Stimulated activated CD8-positive, alpha-beta memory T cell treated with anti-CD3 and anti-CD28 coated beads, Interleukin-2, amount 100 ng/mL, for 1 hour (primary cell): ENCODE measurements around the gene PRDX3.
"Not testable (repeated sequence)": the region's sequence is repeated elsewhere in the genome, so short reads cannot be mapped to it uniquely, and the experiment has no call there.

Experiments used
- DNase-seq, 2 donors: peaks; one replicate each; pipeline ENCODE4 v3.0.0-alpha.2; 2020; ENCODE audit warnings: low read depth in 2 of 2

Gene PRDX3

DNA sequence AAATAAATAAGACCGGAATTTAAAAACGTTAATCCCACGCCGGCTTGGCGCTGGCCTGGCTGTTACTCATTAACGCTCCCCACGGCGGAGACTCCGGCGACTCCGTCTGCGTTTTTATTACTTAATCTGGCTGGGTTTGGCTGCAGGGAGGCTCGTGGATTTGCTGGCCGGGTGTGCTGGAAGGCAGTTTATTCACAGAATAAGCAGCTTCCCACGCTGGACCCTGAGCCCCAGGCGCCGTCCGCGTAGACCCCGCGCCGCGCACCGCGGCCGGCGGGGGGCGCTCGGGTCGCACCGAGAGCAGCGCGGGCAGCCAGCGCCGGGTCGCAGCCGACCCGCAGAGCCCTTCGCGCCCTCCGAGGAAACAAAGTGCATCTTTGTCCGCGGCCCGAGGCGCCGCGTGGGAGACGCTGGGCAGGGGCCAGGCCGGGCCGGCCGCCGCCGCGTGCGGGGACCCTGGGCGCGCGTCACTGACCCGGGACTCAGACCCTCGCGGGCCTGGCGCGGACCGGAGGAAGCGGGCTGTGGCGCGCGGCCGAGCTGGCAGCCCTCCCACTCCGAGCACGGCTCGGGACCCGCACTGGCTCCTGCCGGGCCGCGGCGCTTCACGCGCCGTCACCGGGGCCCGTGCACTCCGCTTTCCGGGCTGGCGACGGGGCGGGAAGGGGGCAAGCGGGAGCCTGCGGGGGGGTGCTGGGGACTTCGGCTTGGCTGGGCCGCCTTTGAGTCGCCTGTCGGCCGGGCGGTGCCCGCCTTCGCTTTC, 28.2 kb upstream of the PRDX3 start:
- peak; percentile 46 to 50 for DNase-seq

DNA sequence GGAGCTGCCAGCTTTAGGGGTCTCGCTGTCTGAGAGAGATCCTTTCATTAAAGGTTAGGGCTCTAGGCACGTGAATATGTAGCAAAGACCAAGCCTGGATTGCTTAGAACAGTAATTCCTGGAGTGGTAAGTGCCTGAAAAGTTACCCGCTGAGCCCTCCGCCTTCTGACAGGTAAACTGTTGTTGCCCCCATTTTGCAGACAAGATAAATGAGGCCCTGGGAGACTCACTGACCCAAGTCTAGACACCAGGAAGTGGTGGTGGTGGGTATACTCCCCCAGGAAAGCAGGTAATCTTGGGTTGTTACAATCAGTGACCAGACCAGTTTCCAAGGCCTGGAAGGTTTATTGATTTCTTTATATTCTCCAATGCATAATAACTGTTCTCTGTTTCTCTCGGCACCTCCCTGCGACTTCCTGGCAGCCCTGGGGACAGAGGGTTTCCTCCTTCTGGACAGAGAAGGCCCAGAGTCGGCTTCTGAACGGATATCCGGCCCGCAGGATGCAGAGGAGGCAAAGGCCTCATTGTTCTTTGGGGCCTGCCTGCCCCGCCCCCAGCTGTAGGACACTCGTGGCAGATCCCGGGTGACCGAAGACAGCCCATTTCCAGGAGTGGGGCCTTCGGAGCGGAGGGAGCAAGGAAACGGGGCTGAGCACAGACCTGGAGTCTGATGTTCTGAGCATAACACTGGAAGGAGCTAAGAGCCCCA, 27.4 kb upstream of the PRDX3 start:
- no peak for DNase-seq

DNA sequence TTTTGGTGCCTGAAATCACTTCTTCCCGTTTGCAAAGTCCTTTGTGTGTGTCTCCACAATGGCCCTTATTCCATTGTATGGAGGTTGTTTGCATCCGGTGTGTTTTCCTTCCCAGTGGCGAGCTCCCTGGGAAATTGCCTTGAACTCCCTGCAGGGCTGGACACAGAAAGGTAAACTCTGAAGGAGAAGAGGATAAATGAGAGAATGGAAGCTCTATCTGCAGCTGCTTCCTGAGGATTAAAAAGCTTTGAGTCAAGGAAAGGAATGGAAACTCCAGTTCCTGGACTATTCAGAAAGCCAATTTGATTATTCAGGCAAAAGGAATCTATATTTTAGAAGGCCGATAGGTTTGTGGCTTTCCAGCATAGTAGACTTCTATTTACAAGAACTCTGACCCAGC, 24.4 kb upstream of the PRDX3 start:
- DNase-seq: no peak

DNA sequence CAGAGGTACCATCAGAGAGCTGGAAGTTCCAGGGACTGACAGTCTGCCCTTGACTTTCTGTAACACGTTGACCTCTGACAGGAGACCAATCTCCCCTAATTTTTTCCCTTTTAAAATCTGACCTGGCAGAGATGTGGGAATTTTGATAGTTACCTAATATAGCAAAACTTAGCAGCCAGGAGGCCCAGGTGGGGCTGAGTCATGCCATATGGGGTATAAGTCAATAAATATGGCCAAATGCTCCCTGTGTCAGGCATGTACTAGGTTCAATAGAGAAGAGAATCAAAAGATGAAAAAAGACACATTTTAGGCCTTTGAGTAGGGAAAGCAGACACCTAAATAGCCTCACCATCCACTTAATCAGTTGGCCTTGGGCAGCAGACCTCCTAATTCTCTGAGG, 22.6 kb upstream of the PRDX3 start:
- DNase-seq: no peak

DNA sequence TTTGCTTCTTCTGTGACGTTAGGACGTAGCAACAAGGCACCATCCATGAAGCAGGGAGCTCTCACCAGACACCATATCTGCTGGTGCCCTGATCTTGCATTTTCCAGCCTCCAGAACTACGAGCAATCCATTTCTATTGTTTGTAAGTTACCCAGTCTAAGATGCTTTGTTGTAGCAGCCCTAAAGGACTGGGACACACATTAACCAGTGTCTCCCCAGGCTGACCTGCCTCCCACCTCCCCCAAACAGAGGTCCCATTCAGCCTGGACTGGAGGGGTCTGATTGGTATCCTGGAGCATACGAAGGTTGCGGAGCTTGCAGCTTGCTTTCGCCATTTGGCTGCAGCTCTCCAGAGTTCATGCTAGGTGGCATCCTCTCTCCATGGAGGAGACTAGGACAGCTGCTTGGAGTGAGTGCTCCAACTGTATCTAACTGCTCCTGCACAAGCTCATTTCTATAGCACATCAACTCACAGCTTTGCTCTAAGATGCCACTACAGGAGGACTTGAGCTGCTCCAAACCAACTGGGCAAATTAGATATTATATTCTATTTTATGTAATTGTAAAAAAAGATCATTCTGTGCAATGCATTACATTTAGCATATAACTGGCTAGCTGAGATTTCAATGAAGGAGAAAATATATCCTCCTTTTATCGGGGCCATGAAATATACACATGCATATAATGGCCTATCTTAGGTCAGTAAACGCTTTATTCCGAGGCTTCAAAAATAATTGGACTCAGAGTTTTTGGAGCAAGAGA, 20.8 kb upstream of the PRDX3 start:
- DNase-seq: no peak

DNA sequence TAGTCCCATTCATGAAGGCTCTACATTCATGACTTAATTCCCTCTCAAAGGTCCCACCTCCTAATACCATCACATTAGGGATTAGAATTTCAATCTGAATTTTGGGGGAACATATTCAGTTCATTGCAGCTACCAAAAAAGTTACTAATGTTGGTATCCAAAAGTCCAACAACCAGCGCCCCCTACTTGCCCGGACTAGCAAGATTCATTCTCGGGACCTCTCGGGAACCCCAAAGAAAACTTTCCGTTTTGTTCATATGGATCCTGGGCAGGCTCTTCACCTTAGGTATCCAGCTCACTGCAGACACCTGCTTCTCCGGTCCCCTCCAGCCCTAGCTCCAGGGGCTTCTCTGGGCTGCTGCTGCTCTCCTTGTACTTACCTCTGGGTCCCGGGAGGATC, 19.8 kb upstream of the PRDX3 start:
- no peak for DNase-seq

DNA sequence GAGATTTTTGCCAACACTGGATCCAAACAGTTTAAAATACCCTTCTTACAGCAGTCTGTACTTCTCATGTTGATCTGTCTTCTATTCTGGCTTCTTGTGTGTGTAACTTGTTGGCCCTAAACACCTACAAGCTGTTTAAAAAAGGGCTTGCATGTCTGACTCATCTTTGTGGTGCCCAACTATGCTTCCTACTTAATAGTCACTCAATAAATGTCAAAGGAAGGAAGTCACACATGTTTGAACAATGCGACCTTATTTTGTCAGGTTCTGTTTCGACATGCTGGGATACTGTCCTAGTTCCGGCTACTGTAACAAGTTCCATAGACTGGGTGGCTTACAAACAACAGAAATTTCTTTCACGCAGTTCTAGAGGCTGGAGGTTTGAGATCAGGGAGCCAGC, 19.3 kb upstream of the PRDX3 start:
- DNase-seq: no peak

DNA sequence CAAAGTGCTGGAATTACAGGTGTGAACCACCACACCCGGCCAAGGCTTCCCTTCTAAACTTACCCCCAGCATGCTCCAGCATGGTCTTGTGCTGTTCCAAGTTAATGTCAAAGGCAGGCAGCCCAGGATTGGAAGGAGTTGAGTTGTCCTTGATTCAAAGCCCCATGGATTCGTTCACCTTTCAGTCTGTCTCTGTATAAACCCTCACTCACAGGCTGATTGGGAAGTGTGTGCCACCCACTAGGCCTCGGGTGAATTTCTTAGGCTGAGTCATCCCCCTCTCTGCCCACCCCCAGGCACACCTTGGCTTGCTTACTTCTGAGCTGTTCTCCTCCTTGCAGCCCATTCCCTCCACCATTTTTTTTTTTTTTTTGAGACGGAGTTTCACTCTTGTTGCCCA, 13.3 kb upstream of the PRDX3 start:
- no peak for DNase-seq

DNA sequence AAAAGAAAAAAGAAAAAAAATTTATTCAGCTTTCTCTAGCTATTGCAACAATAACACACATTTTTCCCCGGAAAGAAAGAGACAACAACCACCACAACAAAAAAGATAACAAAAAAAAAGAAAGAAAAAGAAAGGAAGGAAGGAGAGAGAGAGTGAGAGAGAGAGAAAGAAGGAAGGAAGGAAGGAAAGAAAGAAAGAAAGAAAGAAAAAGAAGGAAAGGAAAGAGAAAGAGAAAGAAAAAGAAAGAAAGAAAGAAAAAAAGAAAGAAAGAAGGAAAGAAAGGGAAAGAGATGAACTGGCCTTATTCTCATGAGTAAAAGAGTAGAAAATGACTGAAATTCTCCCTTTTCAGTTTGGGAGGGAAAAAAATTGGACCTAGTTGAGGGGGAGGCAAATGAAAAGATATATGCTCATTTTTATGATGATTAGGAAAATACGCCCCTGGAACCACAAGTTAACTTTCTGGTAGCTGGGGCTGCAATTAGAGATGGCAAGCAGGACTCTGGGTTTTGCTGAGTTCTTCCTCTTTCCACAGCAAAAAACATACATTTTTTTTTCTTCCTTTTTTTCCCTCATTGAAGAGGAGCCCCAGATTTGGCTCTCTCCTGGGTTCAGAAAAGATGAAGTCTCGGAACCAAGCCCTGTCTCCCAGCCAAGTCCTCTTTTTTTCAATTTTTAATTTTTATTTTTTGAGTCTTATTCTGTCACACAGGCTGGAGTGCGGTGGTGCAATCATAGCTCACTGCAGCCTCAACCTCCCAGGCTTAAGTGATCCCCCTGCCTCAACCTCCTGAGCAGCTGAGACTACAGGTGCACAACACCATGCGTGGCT, 12.6 kb upstream of the PRDX3 start:
- DNase-seq: no peak

DNA sequence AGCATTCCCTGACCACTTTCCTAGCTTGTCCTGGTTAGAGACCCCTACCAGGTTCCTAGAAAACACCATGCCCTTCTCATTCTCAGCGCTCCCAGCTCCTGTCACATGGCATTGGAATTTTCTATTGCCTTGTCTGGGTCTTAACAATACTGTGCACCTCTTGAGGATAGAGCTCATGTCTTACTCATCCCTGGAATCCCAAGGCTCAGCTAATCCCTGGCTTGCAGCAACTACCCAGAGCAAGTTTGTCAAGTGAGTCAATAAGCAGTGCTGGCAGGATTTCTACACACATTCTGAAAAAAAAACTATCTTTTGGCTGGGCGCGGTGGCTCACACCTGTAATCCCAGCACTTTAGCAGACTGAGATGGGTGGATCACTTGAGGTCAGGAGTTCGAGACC, 11.7 kb upstream of the PRDX3 start:
- DNase-seq: no peak

DNA sequence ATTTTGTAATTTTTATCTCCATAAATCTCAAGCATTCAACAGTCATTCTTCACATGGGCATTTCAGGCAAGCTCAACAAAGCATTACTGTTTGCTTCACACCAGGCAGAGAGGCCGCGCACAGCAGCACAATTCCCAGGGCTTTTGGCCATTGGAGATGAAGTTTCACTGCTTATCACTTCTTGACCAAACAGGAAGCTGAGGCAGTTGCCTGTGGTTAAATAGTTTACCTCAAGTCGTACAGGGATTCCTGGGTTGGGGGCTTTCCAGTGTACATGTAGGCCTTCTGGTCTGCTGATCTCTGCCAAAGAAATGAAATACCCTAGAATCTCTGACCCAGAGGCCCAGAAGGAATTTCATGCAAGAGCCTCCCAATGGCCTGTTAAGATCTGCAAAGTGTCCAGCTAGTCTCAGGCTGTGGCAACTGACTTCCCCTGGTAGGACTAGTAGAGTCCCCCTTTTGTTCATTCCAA, 11.2 kb upstream of the PRDX3 start:
- no peak for DNase-seq

DNA sequence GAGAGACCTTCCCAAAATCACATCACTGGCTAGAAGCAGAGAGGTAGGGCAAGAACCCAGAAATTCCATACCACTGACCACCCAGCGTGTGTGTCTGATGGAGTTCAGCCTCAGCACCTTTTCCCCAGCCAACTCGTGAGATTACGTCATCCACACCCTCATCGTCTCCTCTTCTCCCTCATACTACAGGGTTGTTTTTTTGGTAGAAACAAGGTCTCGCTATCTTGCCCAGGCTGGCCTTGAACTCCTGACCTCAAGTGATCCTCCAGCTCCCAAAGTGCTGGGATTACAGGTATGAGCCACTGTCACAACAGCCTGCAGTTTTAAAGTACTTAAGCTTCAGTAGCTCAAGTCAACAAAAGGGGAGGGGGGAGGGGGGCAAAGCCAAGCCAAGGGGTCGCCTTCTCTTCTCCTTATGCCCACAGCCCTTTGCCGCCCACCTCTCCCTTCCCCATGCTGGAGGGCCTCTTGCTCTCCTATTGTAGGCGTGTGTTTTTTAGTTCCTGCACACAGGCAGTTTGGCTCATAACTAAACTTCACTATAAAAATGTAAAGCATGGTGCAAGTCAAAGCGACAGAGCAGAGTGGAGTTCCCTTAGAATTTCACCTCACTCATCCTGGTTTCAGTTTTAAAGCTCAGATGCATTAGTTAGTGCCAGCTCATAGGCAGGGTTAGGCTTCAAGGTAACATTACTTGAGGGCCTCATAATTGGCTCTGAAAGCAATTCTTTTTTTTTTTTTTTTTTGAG, 5.2 kb upstream of the PRDX3 start:
- no peak for DNase-seq

DNA sequence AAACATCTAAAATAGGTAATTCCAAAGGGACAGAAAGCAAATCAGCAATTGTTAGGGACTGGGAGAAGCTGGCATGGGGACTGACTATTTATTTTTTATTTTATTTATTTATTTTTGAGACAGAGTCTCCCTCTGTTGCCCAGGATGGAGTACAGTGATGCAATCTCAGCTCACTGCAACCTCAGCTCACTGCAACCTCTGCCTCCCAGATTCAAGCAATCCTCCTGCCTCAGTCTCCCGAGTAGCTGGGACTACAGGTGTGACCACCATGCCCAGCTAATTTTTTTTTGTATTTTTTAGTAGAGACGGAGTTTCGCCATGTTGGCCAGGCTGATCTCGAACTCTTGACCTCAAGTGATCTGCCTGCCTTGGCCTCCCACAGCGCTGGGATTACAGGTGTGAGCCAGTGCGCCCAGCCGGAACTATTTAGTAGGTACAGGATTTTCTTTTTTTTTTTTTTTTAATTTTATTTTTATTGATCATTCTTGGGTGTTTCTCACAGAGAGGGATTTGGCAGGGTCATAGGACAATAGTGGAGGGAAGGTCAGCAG, 2.3 kb upstream of the PRDX3 start:
- not testable (repeated sequence) for DNase-seq

DNA sequence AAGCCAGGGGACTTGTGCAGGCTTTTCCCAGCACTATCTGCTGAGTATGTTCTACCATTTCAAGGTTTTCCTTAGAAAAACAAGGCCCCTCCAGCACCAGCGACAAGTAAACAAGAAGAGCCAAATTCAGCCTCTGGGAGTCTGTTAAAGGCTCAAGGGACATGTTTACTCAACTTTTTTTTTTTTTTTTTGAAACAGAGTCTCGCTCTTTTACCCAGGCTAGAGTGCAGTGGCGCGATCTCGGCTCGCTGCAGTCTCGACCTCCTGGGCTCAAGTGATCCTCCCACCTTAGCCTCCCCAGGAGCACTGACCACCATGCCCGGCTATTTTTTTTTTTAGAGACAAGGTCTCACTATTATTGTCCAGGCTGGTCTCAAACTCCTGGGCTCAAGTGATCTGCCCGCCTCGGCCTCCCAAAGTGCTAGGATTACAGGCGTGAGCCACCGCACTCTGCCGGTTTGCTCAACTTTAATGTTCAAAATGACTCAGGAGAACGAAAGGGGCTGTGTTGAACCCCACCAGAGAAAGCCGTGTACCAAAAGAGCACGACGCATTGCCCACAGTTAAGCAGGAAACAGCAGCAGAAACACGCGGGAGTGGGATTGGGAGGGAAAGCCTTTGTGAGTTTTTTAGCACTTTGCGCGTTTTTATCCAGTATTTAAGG, 772 bp downstream of the PRDX3 start:
- no peak for DNase-seq

DNA sequence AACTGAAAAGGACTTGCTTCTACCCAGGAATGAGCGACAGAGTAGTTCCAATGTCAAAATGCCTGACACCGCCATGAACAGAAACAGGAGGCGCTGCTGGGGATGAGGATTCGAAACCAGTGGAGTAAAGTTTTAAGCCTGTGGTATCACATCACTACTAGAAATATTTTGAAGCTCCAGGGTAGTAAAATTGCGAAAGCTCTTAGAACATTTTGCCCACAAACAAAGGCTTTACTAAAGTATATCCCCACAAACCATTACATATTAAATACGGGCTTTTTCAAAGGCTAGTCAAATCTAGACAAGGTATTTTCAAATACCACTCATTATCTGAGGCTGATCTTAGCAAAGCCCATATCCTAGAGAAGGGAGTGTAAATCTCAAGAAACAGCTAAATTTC, 2.4 kb downstream of the PRDX3 start:
- no peak for DNase-seq

DNA sequence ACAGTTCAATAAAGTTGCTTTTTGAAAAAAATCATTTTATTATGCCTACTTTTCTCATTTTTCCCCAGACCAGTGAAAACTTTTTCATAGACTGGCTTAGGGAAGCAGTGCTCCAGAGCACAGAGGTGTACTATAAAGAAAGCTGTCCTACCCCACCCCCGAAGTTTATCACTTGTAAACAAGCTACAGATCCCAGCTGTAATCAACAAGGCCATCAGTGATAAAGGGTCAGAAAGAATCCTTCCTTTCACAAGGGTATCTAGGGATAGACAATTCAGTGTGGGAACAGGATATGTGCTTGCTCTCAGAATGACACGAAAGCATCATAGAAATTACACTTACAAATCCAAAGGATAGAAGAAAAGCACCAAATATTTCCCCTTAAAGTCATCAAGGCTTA, 4.5 kb downstream of the PRDX3 start:
- DNase-seq: no peak

DNA sequence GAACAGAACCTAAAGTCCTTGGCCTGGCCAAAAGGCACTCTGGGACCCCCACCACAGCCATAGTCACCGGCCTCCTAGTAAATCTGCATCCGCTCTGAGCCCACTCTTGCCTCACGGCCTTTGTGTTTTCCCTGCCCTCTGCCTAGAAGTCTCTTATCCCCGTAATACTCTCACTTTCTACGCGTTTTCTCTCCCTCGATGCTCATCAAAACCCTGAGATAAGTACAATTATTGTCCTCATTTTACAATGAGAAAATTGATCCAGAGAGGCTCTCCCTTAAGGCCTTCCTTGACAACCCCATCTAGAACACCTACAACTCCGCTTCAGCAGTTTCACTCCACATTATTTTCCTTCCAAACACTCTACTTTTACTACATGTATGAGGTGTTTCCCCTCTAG, 11.6 kb downstream of the PRDX3 start:
- DNase-seq: no peak

DNA sequence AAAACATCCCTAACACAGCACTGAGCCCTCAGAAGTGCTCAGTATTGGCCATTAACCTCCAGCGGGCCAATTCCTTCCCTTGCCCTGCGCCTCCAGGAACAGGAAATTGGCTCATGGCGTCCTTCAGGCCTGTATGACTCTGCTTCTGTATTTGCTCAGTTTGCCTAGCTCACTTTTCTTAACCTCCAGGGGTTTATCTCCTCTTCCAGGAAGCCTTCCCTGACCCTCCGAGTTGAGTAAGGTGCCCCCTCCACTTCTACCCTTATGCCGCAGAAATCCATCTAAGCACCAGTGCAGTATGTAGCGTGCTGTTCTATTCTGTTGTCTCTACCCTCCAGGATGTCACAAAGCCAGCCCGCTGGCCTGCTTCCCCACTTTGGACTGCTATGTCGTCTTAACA, 12.0 kb downstream of the PRDX3 start:
- no peak for DNase-seq

DNA sequence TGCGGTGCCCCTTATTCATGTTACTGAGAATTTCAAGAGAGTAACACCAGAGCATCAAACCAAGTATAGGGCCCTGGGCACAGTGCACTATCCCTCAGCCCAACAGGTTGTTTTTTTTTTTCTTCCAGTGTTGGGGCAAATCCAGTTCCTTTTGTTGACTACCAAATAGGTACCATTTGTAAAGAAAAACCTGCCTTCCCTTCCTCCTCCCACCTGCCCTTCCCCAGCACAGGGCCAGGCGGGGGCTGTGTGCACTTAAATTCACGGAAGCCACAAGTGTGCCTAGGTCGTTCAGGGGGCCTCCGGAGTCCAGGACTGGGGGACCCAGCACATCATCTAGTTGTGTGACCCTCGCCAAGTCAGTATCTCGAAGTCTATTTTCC, 12.5 kb downstream of the PRDX3 start:
- DNase-seq: no peak
